ENCODE results near the gene IQGAP1.

GRCh38 chr15:90348456-90348855 lies 39.6 kb upstream of the IQGAP1 start:
- TF ChIP-seq AFF4 (CRISPR knock-in tag; IDR thresholded peaks at IDR 0.05; ENCODE audit: borderline replicate concordance) (no peak), CTCF (IDR thresholded peaks at IDR 0.05) (no peak), ZNF121 (CRISPR knock-in tag; IDR thresholded peaks at IDR 0.05) (no peak), SOX15 (CRISPR knock-in tag; IDR thresholded peaks at IDR 0.05) (no peak), ZNF425 (CRISPR knock-in tag; conservative IDR thresholded peaks at IDR 0.05) (no peak), CREM (CRISPR knock-in tag; IDR thresholded peaks at IDR 0.05) (no peak), FOXJ3 (CRISPR knock-in tag; IDR thresholded peaks at IDR 0.05; ENCODE audit: borderline replicate concordance) (no peak), HMGXB4 (CRISPR knock-in tag; IDR thresholded peaks at IDR 0.05) (no peak), EMX1 (CRISPR knock-in tag; IDR thresholded peaks at IDR 0.05) (no peak), USF2 (CRISPR knock-in tag; IDR thresholded peaks at IDR 0.05) (no peak), SP1 (CRISPR knock-in tag; conservative IDR thresholded peaks at IDR 0.05) (no peak)

Measured in WTC11 (cell line).